Esophagus squamous epithelium (tissue), 5 donors: ENCODE results near the gene CPED1. TPM values are rescaled to one million over a fixed set of nuclear protein-coding genes. Genes with fewer than 3 reads are reported as not detected.

ENCODE experiments used
- DNase-seq: peaks from one replicate; lab custom pipeline; 2025; lab: John Stamatoyannopoulos, UW
- H3K27ac ChIP-seq, 4 donors: fragments of 200-600 bp; sonication (generic); one replicate each; pipeline ENCODE4 v1.5.1; 2016 to 2019; ENCODE audit warnings: mild to moderate bottlenecking in 1 of 4
- H3K27me3 ChIP-seq, 4 donors: fragments of 200-600 bp; sonication (generic); 1 replicate in 3 of 4; 2 replicates in 1 of 4; pipeline versions ENCODE4 v1.5.1 to v1.6.0; 2017 to 2021; ENCODE audit warnings: antibody characterized with exemption in 1 of 4
- H3K36me3 ChIP-seq, 3 donors: fragments of 200-600 bp; sonication (generic); one replicate each; pipeline ENCODE4 v1.5.1; 2016 to 2019
- H3K4me1 ChIP-seq, 3 donors: fragments of 200-600 bp; sonication (generic); one replicate each; pipeline ENCODE4 v1.5.1; 2017 to 2019
- H3K4me3 ChIP-seq, 4 donors: fragments of 200-600 bp; sonication (generic); 1 replicate in 3 of 4; 2 replicates in 1 of 4; pipeline ENCODE4 v1.5.1; 2016 to 2019; ENCODE audit warnings: mild to moderate bottlenecking in 2 of 4, moderate library complexity in 1 of 4
- H3K9me3 ChIP-seq, 3 donors: fragments of 200-600 bp; sonication (generic); one replicate each; pipeline ENCODE4 v1.5.1; 2016 to 2019
- CTCF ChIP-seq, 6 experiments: fragments of 450-650 bp in 4 of 6; fragments of 200-600 bp in 2 of 6; sonication (generic) in 2 of 6; IDR thresholded peaks; one replicate each; pipeline ENCODE4 v1.5.1; 2016 to 2019; ENCODE audit warnings: antibody characterized with exemption in 6 of 6, mild to moderate bottlenecking in 4 of 6, moderate library complexity in 4 of 6
- POLR2A ChIP-seq, 4 donors: fragments of 450-650 bp; IDR thresholded peaks; one replicate each; pipeline ENCODE4 v1.6.1; 2017; ENCODE audit warnings: antibody characterized with exemption in 4 of 4, mild to moderate bottlenecking in 4 of 4, moderate library complexity in 3 of 4
- WGBS, 2 donors: methylation state at CpG; one replicate each; pipeline ENCODE4 v1.1.5; 2018; 5-methylcytosine and 5-hydroxymethylcytosine counted together
- intact Hi-C: fragments of 100-400 bp; cut with DNase I; formaldehyde crosslinking; loops from one replicate; pipeline ENCODE4 v1.15.0; 2022
- total RNA-seq, 4 donors: library from RNA; depleted of rRNA; stranded (reverse); fragments of >200 nt; gene quantifications; one replicate each; pipeline ENCODE4 v1.1.0, GENCODE V29; 2016
- donor health status: DM: yes; HTN: yes; CAD: no.

The CPED1 gene
- total RNA-seq, 4 donors from 2014 or later = 0.61 to 6.3 (median 2.3) TPM

GRCh38 chr7:121077165-121077630 lies 88.7 kb downstream of the CPED1 start:
- intact Hi-C loops = no loop called here
- no peaks in the 10 kb centered on the region for H3K27me3 ChIP-seq
- no peak for TF ChIP-seq CTCF (IDR thresholded peaks at IDR 0.05)
- no peak for TF ChIP-seq POLR2A (IDR thresholded peaks at IDR 0.05)
- no peak overlapping the region for H3K4me3 ChIP-seq
- H3K9me3 ChIP-seq = no peaks in the 10 kb centered on the region
- peaks cover 0 to 5% (median 0%) of the 10 kb centered on the region in 3 donors for H3K4me1 ChIP-seq
- no peaks in the 10 kb centered on the region for H3K36me3 ChIP-seq
- DNase-seq = no peak
- H3K27ac ChIP-seq = no peak overlapping the region

- no peak for DNase-seq
- H3K4me1 ChIP-seq = peaks cover 0 to 5% (median 0%) of the 10 kb centered on the region in 3 donors
- no peak overlapping the region for H3K4me3 ChIP-seq
- H3K9me3 ChIP-seq = no peaks in the 10 kb centered on the region
- H3K27ac ChIP-seq = no peak overlapping the region
- intact Hi-C loops = no loop called here
- H3K36me3 ChIP-seq = no peaks in the 10 kb centered on the region
- 79 to 89% methylated on average over 2 of the region's 2 CpGs for WGBS, 2 donors
- no peak for TF ChIP-seq POLR2A (IDR thresholded peaks at IDR 0.05)
- H3K27me3 ChIP-seq = no peaks in the 10 kb centered on the region
Observed at GRCh38 chr7:121078701-121079227, 90.3 kb downstream of the CPED1 start.

GRCh38 chr7:121079425-121080169 lies 91.1 kb downstream of the CPED1 start:
- intact Hi-C loops = loop anchor here (5.0 kb wide), 1 partner anchor 97 kb away; no protein-coding TSS in a partner anchor
- TF ChIP-seq CTCF (IDR thresholded peaks at IDR 0.05) (no peak), POLR2A (IDR thresholded peaks at IDR 0.05) (no peak)
- WGBS, 2 donors = 75 to 80% methylated on average over 5 of the region's 5 CpGs

GRCh38 chr7:121080257-121080912 lies 91.9 kb downstream of the CPED1 start:
- H3K27me3 ChIP-seq = no peaks in the 10 kb centered on the region
- no peak for DNase-seq
- no peaks in the 10 kb centered on the region for H3K36me3 ChIP-seq
- no peak overlapping the region for H3K27ac ChIP-seq
- no peak overlapping the region for H3K4me3 ChIP-seq
- H3K4me1 ChIP-seq = no peaks in the 10 kb centered on the region
- WGBS, 2 donors = 89 to 90% methylated on average over 2 of the region's 2 CpGs
- H3K9me3 ChIP-seq = no peaks in the 10 kb centered on the region
- intact Hi-C loops = loop anchor here (5.0 kb wide), 1 partner anchor 98 kb away; no protein-coding TSS in a partner anchor
- no peak for TF ChIP-seq POLR2A (IDR thresholded peaks at IDR 0.05)
- TF ChIP-seq CTCF (IDR thresholded peaks at IDR 0.05) = no peak

More at GRCh38 chr7:121079425-121080169, 91.1 kb downstream of the CPED1 start:
- Histone ChIP-seq H3K4me3 (no peak overlapping the region), H3K27ac (no peak overlapping the region), H3K36me3 (no peaks in the 10 kb centered on the region), H3K4me1 (no peaks in the 10 kb centered on the region), H3K9me3 (no peaks in the 10 kb centered on the region), H3K27me3 (no peaks in the 10 kb centered on the region)
- DNase-seq = no peak

GRCh38 chr7:121080913-121081326 lies 92.4 kb downstream of the CPED1 start:
- intact Hi-C loops = loop anchor here (5.0 kb wide), 1 partner anchor 99 kb away; no protein-coding TSS in a partner anchor
- H3K9me3 ChIP-seq = no peaks in the 10 kb centered on the region
- 48 to 57% methylated on average over 4 of the region's 4 CpGs for WGBS, 2 donors
- H3K4me3 ChIP-seq = no peak overlapping the region
- no peaks in the 10 kb centered on the region for H3K27me3 ChIP-seq
- no peaks in the 10 kb centered on the region for H3K4me1 ChIP-seq
- no peak for TF ChIP-seq POLR2A (IDR thresholded peaks at IDR 0.05)
- no peak for TF ChIP-seq CTCF (IDR thresholded peaks at IDR 0.05)
- no peaks in the 10 kb centered on the region for H3K36me3 ChIP-seq
- DNase-seq = no peak
- H3K27ac ChIP-seq = no peak overlapping the region
